ENCODE data around the gene KRTAP2-2.
"Not testable (repeated sequence)": the region's sequence is repeated elsewhere in the genome, so short reads cannot be mapped to it uniquely, and the experiment has no call there.

- TF ChIP-seq CTCF (IDR thresholded peaks at IDR 0.05; ENCODE audit: control extremely low read depth in 1 of 3, insufficient read depth in 1 of 3, low read depth in 1 of 3, low read length in 3 of 3); CTBP2 (IDR thresholded peaks at IDR 0.05; ENCODE audit: borderline replicate concordance, insufficient read depth, insufficient read length, low read length); POLR2A (IDR thresholded peaks at IDR 0.05; ENCODE audit: control extremely low read depth in 1 of 2, low read depth in 2 of 2, low read length in 2 of 2); KDM5A (IDR thresholded peaks at IDR 0.05; ENCODE audit: low read length): not testable (repeated sequence)
Observed at GRCh38 chr17:41083427-41083826, 28.4 kb upstream of the KRTAP2-2 start.

All from H1 (cell line).